ENCODE results near the gene CDC14B.

CDC14B gene

DNA sequence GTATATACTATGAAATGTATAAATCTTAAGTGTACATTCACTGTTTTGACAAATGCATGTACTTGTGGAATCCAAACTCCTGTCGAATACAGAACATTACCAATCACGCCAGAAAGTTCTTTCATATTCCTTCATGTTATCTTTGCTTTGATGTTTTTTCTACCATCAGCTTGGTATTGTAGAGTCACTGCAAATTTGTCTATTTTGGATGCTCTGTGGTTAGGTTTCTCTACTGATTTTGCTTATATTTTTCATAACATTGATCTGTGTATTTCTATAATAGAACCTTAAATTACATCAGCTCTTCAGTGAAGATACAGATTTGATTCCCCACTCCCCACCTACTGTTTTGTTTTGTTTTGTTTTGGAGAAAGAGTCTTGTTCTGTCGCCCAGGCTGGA lies 138.9 kb downstream of the CDC14B start:
- no peak for DNase-seq

- no peak for DNase-seq
Observed at GRCh38 chr9:96478829-96479371, 140.7 kb downstream of the CDC14B start.

GRCh38 chr9:96476591-96476990 lies 143.1 kb downstream of the CDC14B start:
- no peak for DNase-seq

- DNase-seq, result no peak
Observed at GRCh38 chr9:96476013-96476412, 143.6 kb downstream of the CDC14B start.

GRCh38 chr9:96467784-96468183 lies 151.9 kb downstream of the CDC14B start:
- DNase-seq, result no peak

DNA sequence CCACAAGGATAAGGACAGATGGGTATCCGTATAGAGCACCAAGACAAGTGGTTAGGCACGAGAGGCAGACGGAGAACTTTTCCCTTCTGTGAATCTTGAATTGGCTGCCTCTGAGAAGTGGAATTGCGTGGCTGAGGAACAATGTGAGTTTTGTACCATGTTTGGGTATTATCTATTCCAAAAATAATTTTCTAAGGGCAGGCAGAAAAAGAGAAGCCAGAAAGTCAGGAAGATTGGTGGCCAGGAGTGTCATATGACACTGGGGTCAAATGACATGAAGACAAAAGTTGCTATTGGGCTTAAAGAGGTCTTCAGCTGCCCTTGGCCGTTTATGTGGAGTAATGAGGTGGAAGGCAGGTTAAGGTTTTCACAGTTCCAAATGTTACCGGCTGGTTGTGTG lies 155.2 kb downstream of the CDC14B start:
- no peak for DNase-seq

- DNase-seq, result no peak
Observed at GRCh38 chr9:96462541-96462940, 157.1 kb downstream of the CDC14B start.

- no peak for DNase-seq
Observed at GRCh38 chr9:96461336-96461735, 158.3 kb downstream of the CDC14B start.

- no peak for DNase-seq
Observed at GRCh38 chr9:96460882-96461281, 158.8 kb downstream of the CDC14B start.

- DNase-seq, result no peak
Observed at GRCh38 chr9:96460470-96460869, 159.2 kb downstream of the CDC14B start.

DNA sequence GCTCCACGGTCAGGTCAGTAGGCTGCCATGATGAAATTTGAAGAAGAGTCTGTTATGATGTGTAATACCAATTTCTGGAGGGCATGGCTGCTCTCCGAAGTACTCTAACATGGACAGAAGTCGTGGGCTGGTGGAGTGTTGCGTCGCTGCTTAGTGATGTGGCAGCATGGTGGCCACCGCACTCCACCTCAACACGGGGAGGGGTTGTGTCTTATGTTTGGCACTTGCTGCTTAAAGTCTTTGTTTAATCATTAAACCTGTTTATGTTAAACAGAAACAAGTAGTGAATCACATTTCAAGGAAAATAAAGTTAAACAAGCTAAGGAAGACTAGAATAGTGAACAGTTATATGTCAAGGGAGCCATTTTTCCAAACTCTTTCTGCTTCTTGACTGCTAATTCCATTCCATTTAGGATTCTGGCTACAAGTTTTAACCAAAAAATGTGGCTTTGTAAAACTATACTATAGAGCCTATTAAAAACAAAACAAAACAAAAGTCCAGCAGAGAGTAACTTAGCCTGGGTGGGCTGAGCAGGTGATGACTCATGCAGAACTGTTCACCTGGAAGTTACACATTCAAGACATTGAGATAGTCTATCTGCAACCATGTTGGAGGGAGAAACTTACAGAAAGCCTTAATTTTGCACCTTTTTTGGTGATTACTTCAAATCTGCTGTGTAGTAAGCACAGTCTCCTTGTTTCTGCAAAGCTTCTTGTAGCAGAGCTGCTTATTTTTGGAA lies 160.2 kb downstream of the CDC14B start:
- no peak for DNase-seq

DNA sequence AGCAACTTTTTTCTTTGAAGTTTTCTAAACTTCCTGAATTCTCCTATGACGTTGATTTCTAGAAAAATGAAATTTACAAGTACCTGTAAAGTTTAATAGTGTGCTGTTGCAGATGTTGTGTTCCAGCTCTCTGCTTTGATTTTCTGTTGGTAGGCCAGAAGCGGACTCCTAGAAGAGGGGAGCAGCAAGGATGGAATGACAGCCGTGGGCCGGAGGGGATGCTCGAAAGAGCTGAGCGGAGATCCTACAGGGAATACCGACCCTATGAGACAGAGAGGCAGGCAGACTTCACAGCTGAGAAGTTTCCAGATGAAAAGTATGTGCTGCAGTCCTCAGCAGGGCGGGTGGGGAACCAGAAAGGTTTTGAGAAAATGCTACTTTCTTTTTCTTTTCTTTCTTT lies 161.4 kb downstream of the CDC14B start:
- DNase-seq, result no peak

DNA sequence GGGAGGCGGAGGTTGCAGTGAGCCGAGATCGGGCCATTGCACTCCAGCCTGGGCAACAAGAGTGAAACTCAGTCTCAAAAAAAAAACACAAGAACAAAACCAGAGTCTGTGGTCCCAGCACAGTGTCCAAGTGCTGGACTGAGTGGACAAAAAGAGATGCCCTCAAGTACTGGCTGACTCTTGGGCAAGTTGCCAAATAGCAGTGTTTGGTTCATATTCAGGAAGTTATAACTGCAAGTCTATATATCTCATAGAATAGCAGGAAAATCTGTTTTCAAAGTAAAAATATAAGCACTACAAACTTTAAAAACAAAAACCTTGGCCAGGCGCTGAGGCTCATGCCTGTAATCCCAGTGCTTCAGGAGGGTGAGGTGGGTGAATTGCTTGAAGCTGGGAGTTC lies 162.4 kb downstream of the CDC14B start:
- DNase-seq, result no peak

DNA sequence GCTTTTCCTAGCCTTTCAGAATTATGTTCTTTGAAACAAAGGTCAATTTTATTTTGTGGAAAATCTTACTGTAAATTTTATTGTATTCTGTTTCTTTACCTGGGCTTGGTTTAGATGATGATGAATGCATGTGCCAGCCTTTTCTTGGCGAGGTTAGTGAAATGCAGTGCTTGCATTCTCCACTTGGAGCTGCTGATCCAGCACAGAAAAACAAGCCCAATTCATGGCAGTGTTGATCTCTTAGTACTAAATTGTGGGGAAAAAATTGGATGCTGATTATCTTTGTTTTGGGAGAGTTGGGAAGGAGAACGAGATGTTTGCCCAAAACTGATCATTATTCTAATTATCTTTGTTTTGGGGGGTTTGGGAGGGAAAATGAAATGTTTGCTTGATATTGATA lies 166.0 kb downstream of the CDC14B start:
- DNase-seq, result no peak

GRCh38 chr9:96450613-96451528 lies 168.8 kb downstream of the CDC14B start:
- DNase-seq, result peak; percentile 23

Measured in stimulated activated CD4-positive, alpha-beta T cell treated with anti-CD3 and anti-CD28 coated beads, Interleukin-4, amount 100 ng/mL, for 4 hours (primary cell).